Liver (tissue), 9 donors: ENCODE data around the gene EFNB1. TPM values are rescaled to one million over a fixed set of nuclear protein-coding genes. Genes with fewer than 3 reads are reported as not detected.
"Not testable (repeated sequence)": the region's sequence is repeated elsewhere in the genome, so short reads cannot be mapped to it uniquely, and the experiment has no call there.

Experiments
- DNase-seq: peaks from one replicate; pipeline ENCODE4 v3.0.0-alpha.2; 2017; ENCODE audit warnings: low spot score
- H3K27ac ChIP-seq, 2 donors: one replicate each; pipeline ENCODE4 v1.7.0; 2013; ENCODE audit warnings: inconsistent platforms in 2 of 2, low read length in 2 of 2, control low read depth in 1 of 2, low read depth in 1 of 2, mild to moderate bottlenecking in 1 of 2
- H3K27me3 ChIP-seq, 4 donors: one replicate each; pipeline versions ENCODE4 v1.6.1 to v1.7.0; 2013; ENCODE audit warnings: low read length in 3 of 4, inconsistent platforms in 1 of 4, mild to moderate bottlenecking in 1 of 4, moderate library complexity in 1 of 4; ENCODE audit not compliant: control insufficient read depth in 4 of 4, insufficient read depth in 4 of 4
- H3K36me3 ChIP-seq, 4 donors: one replicate each; pipeline versions ENCODE4 v1.6.1 to v1.7.0; 2013; ENCODE audit warnings: low read length in 3 of 4, mild to moderate bottlenecking in 3 of 4, low read depth in 1 of 4, moderate library complexity in 1 of 4; ENCODE audit not compliant: control insufficient read depth in 4 of 4, insufficient read depth in 3 of 4
- H3K4me1 ChIP-seq, 4 donors: one replicate each; pipeline versions ENCODE4 v1.6.1 to v1.7.0; 2013; ENCODE audit warnings: low read length in 3 of 4, mild to moderate bottlenecking in 3 of 4, moderate library complexity in 1 of 4; ENCODE audit not compliant: control insufficient read depth in 4 of 4, insufficient read depth in 4 of 4
- H3K4me3 ChIP-seq, 3 donors: one replicate each; pipeline versions ENCODE4 v1.6.1 to v1.7.0; 2013; ENCODE audit warnings: low read length in 3 of 3, control low read depth in 1 of 3, low read depth in 1 of 3, mild to moderate bottlenecking in 1 of 3
- H3K9ac ChIP-seq, 2 donors: one replicate each; pipeline ENCODE4 v1.7.0; 2013; ENCODE audit warnings: low read length in 2 of 2, mild to moderate bottlenecking in 2 of 2, moderate library complexity in 2 of 2, control low read depth in 1 of 2, low read depth in 1 of 2
- H3K9me3 ChIP-seq, 4 donors: one replicate each; pipeline versions ENCODE4 v1.6.1 to v1.7.0; 2013; ENCODE audit warnings: low read length in 3 of 4; ENCODE audit not compliant: control insufficient read depth in 4 of 4
- CTCF ChIP-seq: fragments of 150-350 bp; IDR thresholded peaks from 2 replicates; pipeline ENCODE4 v1.5.1; 2017; ENCODE audit warnings: improper control_type of control experiment, low read depth, low read length; ENCODE audit not compliant: missing input control
- EGR1 ChIP-seq, 2 donors: IDR thresholded peaks; 2 replicates each; pipeline ENCODE4 v1.6.1; 2016 to 2018; ENCODE audit warnings: antibody characterized with exemption in 2 of 2, low read depth in 2 of 2
- FOXA1 ChIP-seq: IDR thresholded peaks from 2 replicates; pipeline ENCODE4 v1.6.1; 2016; ENCODE audit warnings: antibody characterized with exemption
- FOXA2 ChIP-seq: IDR thresholded peaks from 2 replicates; pipeline ENCODE4 v1.6.1; 2016; ENCODE audit warnings: antibody characterized with exemption
- GABPA ChIP-seq, 2 donors: IDR thresholded peaks in 1 of 2; conservative IDR thresholded peaks in 1 of 2; 2 replicates each; pipeline ENCODE4 v1.6.1; 2016; ENCODE audit warnings: antibody characterized with exemption in 2 of 2, mild to moderate bottlenecking in 1 of 2, moderate library complexity in 1 of 2
- HNF4A ChIP-seq, 2 donors: conservative IDR thresholded peaks; 2 replicates each; pipeline ENCODE4 v1.6.1; 2016; ENCODE audit warnings: antibody characterized with exemption in 2 of 2, mild to moderate bottlenecking in 2 of 2
- JUND ChIP-seq, 2 donors: IDR thresholded peaks; 2 replicates each; pipeline ENCODE4 v1.6.1; 2016; ENCODE audit warnings: antibody characterized with exemption in 2 of 2
- NR2F2 ChIP-seq: IDR thresholded peaks from 2 replicates; pipeline ENCODE4 v1.6.1; 2016; ENCODE audit warnings: antibody characterized with exemption
- RAD21 ChIP-seq, 2 donors: IDR thresholded peaks; 2 replicates each; pipeline ENCODE4 v1.6.1; 2016; ENCODE audit warnings: antibody characterized with exemption in 2 of 2, mild to moderate bottlenecking in 2 of 2
- REST ChIP-seq: IDR thresholded peaks from 2 replicates; pipeline ENCODE4 v1.6.1; 2016; ENCODE audit warnings: antibody characterized with exemption, mild to moderate bottlenecking
- RXRA ChIP-seq, 2 donors: IDR thresholded peaks; 2 replicates each; pipeline ENCODE4 v1.6.1; 2017 to 2018; ENCODE audit warnings: antibody characterized with exemption in 2 of 2, mild to moderate bottlenecking in 1 of 2
- SP1 ChIP-seq: IDR thresholded peaks from 2 replicates; pipeline ENCODE4 v1.6.1; 2018; ENCODE audit warnings: antibody characterized with exemption, mild to moderate bottlenecking
- TAF1 ChIP-seq: conservative IDR thresholded peaks from 2 replicates; pipeline ENCODE4 v1.6.1; 2016; ENCODE audit warnings: antibody characterized with exemption, mild to moderate bottlenecking
- WGBS: extraction: QIAGEN DNeasy Blood & Tissue Kit; methylation state at CpG from one replicate; pipeline ENCODE4 v1.1.7; 2013; 5-methylcytosine and 5-hydroxymethylcytosine counted together
- polyA plus RNA-seq, 2 donors: library from polyadenylated mRNA; stranded (reverse) in 1 of 2; unstranded in 1 of 2; fragments of 200-250 nt in 1 of 2; fragments of >200 nt in 1 of 2; fragmentation: Nextera tagmentation in 1 of 2; extraction: Ambion mirVana in 1 of 2; gene quantifications; one replicate each; pipeline versions ENCODE4 v1.2.1 to v1.2.3, GENCODE V29; 2013 to 2015
- total RNA-seq, 2 donors: library from RNA; depleted of rRNA; stranded (reverse); fragments of >200 nt; gene quantifications; one replicate each; pipeline ENCODE4 v1.2.3, GENCODE V29; 2014
- TF ChIP-seq, protein P1 (sequence below): IDR thresholded peaks from 2 replicates; pipeline ENCODE4 v1.6.1; 2016; ENCODE audit warnings: antibody characterized with exemption
- TF ChIP-seq, protein P2 (sequence below): IDR thresholded peaks from 2 replicates; pipeline ENCODE4 v1.6.1; 2016; ENCODE audit warnings: antibody characterized with exemption
- donor health status: healthy.
- donor health status: healthy.
- donor health status: healthy.
- donor health status: healthy.
- donor health status: healthy.

Gene EFNB1
- total and polyA plus RNA-seq, 4 donors: 3.6 to 8.9 (median 8.1) TPM

DNA sequence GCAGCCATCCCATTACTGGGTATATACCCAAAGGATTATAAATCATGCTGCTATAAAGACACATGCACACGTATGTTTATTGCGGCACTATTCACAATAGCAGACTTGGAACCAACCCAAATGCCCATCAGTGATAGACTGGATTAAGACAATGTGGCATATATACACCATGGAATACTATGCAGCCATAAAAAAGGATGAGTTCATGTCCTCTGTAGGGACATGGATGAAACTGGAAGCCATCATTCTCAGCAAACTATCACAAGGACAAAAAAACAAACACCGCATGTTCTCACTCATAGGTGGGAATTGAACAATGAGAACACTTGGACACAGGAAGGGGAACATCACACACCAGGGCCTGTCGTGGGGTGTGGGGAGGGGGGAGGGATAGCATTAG, 42.2 kb upstream of the EFNB1 start:
- H3K9ac ChIP-seq, DNase-seq, H3K4me1 ChIP-seq, H3K36me3 ChIP-seq, H3K27ac ChIP-seq, H3K9me3 ChIP-seq, H3K4me3 ChIP-seq, H3K27me3 ChIP-seq: not testable (repeated sequence)
- WGBS: 81% methylated on average over 4 of the region's 4 CpGs

DNA sequence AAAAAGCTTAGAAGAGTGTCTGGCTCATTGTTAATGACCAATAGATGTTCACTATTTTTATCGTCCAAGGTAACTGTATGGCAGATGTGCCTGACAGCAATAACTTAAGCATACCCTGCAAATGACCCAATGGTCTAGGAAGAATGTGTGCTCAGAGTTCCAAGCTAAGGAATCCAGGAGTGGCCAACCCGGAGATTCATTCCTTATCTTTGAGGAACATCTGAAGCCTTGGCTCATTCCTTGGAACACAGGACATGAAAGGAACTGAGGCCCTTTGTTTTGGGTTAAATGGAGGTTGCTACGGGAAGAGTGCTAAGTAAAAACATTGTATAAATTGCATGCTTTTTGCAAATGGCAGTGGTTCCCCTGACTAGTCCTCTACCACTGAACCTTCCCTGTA, 38.9 kb upstream of the EFNB1 start:
- 90% methylated on average over 3 of the region's 3 CpGs for WGBS

DNA sequence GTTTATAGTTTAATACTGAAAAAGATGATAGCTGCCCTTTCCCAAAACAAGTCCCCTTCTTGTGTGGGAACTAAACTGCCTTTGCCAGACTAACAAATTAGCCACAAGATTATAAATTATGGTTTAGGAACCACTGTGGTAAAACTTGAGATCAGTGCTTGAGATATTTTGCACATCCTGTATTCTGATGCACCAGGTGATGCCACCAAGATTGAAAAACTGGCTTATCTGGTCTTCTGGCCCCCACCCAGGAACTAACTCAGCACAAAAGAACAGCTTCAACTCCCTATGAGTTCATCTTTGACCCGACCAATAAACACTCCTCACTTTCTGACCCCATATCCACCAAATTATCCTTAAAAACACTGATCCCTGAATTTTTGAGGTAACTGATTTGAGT, 36.7 kb upstream of the EFNB1 start:
- no peak overlapping the region for H3K4me3 ChIP-seq
- no peaks in the 10 kb centered on the region for H3K36me3 ChIP-seq
- peaks cover 0 to 9% (median under 1%) of the 10 kb centered on the region in 4 donors for H3K4me1 ChIP-seq
- WGBS: 92% methylated on average over 1 of the region's 1 CpG
- H3K9me3 ChIP-seq: peaks cover 0 to 3% (median 0%) of the 10 kb centered on the region in 4 donors
- no peak for TF ChIP-seq CTCF
- TF ChIP-seq SP1: no peak
- no peak for TF ChIP-seq NR2F2
- no peak for TF ChIP-seq RXRA (IDR thresholded peaks at IDR 0.05)
- no peak for TF ChIP-seq TAF1
- TF ChIP-seq FOXA1: no peak
- TF ChIP-seq HNF4A (conservative IDR thresholded peaks at IDR 0.05): no peak
- TF ChIP-seq, protein P1, sequence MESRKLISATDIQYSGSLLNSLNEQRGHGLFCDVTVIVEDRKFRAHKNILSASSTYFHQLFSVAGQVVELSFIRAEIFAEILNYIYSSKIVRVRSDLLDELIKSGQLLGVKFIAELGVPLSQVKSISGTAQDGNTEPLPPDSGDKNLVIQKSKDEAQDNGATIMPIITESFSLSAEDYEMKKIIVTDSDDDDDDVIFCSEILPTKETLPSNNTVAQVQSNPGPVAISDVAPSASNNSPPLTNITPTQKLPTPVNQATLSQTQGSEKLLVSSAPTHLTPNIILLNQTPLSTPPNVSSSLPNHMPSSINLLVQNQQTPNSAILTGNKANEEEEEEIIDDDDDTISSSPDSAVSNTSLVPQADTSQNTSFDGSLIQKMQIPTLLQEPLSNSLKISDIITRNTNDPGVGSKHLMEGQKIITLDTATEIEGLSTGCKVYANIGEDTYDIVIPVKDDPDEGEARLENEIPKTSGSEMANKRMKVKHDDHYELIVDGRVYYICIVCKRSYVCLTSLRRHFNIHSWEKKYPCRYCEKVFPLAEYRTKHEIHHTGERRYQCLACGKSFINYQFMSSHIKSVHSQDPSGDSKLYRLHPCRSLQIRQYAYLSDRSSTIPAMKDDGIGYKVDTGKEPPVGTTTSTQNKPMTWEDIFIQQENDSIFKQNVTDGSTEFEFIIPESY: no peak
- TF ChIP-seq RAD21 (IDR thresholded peaks at IDR 0.05): no peak
- TF ChIP-seq GABPA (IDR thresholded peaks at IDR 0.05 in 1 of 2, conservative IDR thresholded peaks at IDR 0.05 in 1 of 2): no peak
- TF ChIP-seq JUND (IDR thresholded peaks at IDR 0.05): no peak
- no peak for TF ChIP-seq FOXA2
- TF ChIP-seq EGR1 (IDR thresholded peaks at IDR 0.05; ENCODE audit: low read depth in 2 of 2): no peak
- no peak for TF ChIP-seq REST
- TF ChIP-seq, protein P2, sequence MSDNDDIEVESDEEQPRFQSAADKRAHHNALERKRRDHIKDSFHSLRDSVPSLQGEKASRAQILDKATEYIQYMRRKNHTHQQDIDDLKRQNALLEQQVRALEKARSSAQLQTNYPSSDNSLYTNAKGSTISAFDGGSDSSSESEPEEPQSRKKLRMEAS: no peak
- no peaks in the 10 kb centered on the region for H3K27me3 ChIP-seq
- no peak overlapping the region for H3K9ac ChIP-seq
- no peak for DNase-seq
- no peak overlapping the region for H3K27ac ChIP-seq

More for the DNA sequence above, 38.9 kb upstream of the EFNB1 start:
- Histone ChIP-seq H3K4me3 (no peak overlapping the region), H3K9ac (no peak overlapping the region), H3K27me3 (no peaks in the 10 kb centered on the region), H3K27ac (no peak overlapping the region), H3K36me3 (no peaks in the 10 kb centered on the region), H3K9me3 (peaks cover 0 to 4% (median 0%) of the 10 kb centered on the region in 4 donors), H3K4me1 (peaks cover 0 to 9% (median under 1%) of the 10 kb centered on the region in 4 donors)
- TF ChIP-seq FOXA1: no peak
- TF ChIP-seq, protein P1: no peak
- TF ChIP-seq, protein P2: no peak
- DNase-seq: no peak
